NOMO-1 (cell line): ENCODE data around the gene MRPS26.
A peak's percentile ranks its signal among the peaks of the same experiment; 100 is the strongest.
"Not testable (repeated sequence)": the region's sequence is repeated elsewhere in the genome, so short reads cannot be mapped to it uniquely, and the experiment has no call there.

Experiments
- DNase-seq, 2 experiments: peaks; one replicate each; lab custom pipeline; 2025; ENCODE audit not compliant: unreplicated experiment in 2 of 2; lab: John Stamatoyannopoulos, UW

MRPS26 gene

DNA sequence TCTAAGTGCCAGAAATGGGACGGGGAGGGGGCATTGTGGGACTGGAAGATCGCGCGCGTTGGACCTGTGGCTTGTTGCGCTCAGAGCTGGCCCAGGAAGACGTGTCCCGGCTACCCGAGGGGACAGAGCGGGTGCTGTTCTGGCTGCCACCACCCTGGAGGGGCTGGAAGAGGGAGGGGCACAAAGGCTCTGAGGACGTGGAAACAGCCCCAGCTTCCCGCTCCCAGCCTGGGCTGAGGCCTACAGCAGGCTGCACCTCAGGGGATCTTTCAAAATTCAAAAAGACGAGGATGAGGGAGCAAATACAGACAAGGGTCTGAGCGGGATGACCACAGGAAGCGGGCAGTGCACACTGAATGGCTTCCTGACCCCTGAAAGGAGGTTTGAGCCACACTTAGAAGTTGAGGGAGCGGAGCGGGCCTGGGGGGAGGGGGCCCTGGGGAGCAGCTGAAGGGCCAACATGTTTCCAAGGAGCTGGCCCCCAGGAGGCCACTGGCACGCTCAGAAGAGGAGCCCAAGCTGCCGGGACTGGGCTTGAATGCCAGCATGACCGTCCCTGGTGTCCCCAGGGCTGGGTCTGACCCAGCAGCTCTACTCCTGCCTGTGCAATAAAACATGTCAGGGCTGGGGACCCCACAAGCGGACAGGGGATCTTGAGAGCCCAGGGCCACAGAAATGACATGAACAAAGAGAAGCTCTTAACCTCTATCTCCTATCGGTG, 26.8 kb downstream of the MRPS26 start:
- no peak for DNase-seq

DNA sequence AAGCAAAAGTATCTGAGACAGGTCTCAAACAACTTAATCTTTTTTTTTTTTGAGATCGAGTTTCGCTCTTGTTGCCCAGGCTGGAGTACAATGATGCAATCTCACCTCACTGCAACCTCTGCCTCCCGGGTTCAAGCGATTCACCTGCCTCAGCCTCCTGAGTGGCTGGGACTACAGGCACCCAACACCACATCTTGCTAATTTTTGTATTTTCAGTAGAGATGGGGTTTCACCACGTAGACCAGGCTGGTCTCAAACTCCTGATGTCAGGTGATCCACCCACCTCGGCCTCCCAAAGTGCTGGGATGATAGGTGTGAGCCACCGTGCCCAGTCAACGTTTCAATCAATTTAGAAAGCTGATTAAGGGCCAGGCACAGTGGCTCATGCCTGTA, 27.4 kb downstream of the MRPS26 start:
- not testable (repeated sequence) for DNase-seq

- DNase-seq = peak; percentile 11 to 19
These were observed 29.0 kb downstream of the MRPS26 start for GRCh38 chr20:3074812-3075211.

DNA sequence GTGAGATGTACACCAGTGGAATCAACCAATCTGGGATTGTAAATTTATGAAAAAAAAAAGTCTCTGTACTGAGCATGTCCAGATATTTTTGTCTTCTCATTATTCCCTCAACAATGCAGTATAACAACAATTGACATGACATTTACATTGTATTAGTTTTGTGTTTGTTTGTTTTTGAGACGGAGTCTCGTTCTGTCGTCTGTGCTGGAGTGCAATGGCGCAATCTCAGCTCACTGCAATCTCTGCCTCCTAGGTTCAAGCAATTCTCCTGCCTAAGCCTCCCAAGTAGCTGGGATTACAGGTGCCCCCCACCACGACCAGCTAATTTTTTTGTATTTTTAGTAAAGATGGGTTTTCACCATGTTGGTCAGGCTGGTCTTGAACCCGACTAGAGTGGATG, 29.5 kb downstream of the MRPS26 start:
- not testable (repeated sequence) for DNase-seq

DNA sequence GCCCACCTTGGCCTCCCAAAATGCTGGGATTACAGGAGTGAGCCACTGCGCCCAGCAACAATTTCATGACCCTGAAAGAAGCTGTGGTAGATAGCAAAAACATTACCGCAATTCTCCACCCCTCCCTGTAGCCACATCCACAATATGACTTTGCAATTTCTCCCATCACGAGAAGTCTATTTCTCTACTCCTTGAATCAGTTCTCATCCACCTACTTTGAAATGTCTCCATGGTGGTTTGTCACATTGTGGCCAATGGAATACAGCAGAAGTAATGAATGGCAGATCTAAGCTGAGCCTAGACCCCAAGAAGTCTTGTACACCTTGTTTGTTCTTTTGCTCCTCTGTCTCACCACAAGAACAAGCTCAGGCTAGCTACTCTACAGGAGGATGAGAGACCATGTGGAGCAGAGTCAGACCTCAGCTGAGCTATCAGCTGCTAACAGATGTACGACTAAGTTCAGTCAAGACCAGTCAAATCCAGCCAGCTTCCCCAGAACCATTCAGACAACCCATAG, 31.8 kb downstream of the MRPS26 start:
- DNase-seq = peak; percentile 13 to 23

DNA sequence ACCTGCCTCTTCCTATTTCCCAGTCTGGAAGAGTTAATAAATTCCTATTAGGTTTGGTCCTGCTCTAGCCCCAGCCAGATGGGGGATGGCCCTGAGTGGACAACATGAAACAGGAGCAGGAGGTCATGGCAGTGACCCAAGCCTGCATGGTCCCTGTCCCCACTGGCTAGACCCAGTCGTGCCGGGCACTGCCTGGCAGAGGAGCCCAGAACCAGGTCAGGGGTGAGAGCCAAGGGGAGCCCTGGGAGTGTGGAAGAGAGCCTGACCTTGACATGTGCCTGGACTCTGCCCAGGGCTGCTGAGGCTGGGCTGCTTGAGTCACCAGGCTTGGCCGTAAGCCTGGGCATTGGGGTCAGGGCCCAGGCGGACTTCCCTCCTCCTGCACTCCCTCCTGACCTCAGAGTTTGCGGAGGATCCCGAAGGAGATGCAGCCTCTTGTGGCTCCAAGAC, 35.1 kb downstream of the MRPS26 start:
- DNase-seq = no peak

DNA sequence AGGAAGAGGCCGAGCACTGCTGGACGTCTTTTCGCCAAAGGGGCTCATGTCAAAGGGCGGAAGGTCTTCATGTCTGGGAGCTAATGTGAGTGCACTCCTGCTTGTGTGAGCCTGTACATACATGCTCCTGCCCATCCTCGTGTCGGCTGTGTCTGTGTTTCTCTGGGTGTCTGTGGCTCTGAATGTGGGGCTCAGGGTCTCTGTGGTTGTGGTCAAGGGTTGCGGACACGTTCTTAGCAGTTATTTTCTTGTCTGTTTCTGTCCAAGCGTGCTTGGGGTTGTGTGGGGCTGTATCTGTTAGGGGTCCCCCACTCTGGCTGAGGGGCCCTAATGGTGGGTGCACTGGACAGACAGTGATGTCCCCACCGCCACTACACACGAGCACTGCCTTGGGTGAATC, 35.8 kb downstream of the MRPS26 start:
- DNase-seq = no peak

GRCh38 chr20:3082306-3082951, 36.6 kb downstream of the MRPS26 start:
- DNase-seq = no peak

- no peak for DNase-seq
These were observed 37.4 kb downstream of the MRPS26 start for GRCh38 chr20:3082955-3083952.

GRCh38 chr20:3084283-3084985, 38.6 kb downstream of the MRPS26 start, which contains the start of gene AVP:
Gene AVP (minus strand): TSS chr20:3084724. CDS start chr20:3084674, 50 bp downstream.
- no peak for DNase-seq

DNA sequence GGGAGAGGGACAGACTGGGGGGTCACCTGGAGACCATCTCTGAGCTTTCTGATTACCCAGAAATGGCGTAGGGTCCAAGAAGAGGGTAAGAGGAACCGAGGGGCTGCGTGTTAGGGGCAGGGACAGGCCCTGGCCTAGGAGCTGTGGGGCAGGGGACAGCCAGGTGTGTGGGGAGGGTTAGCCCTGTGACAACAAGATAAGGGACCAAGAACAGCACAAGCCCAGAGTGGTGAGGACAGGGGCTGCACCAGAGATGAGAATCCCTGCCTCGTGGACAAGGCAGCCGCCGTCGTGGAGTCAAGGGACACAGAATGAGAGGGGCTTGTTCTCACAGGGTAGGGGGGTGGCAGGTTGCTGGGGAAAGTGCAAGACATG, 39.1 kb downstream of the MRPS26 start:
- no peak for DNase-seq

- DNase-seq = no peak
These were observed 39.8 kb downstream of the MRPS26 start for GRCh38 chr20:3085571-3086072.

GRCh38 chr20:3088031-3088430, 42.2 kb downstream of the MRPS26 start:
- no peak for DNase-seq

GRCh38 chr20:3090565-3090964, 44.7 kb downstream of the MRPS26 start:
- no peak for DNase-seq

DNA sequence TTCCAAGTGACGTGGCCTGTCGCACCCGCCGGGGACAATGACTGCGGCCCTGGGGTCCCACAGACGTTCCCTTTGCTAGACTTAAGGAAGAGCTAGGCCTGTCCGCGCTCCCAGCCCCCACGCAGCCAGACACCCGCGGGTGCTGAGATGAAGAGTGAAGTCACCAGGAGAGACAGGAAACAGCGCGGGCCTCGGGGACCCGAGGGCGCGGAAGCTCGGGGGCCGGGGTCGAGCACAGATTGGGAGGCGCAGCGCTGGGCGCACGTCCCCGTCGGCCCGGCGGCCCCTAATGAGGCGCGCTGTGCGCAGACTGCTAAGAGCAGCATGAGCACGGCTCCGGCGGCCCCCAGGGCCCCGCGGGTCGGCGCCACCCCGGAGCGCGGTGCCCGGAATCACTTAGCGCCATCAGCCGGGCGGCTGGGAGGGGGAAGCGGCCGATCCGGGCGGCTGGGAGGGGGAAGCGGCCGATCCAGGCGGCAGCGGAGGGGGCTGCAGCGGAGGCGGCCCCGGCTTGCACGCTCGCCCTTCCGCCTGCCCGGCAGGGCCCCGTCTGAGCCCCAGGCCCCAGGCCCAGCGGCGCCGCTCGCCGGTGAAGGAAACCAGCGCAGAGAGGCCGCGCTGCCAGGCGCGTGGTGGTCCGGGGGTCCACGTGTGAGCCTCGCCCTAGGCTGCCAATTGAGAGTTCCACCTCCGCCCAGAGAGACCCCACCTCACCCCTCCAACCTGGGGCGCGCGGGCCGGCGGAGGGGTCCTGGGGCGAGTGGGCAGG, 46.9 kb downstream of the MRPS26 start:
- DNase-seq = peak in 1 of 2 experiments; percentile 11

GRCh38 chr20:3093861-3094361, 48.1 kb downstream of the MRPS26 start:
- DNase-seq = peak; percentile 32 to 69

GRCh38 chr20:3094848-3095629, 49.2 kb downstream of the MRPS26 start:
- no peak for DNase-seq
